Hindlimb muscle (tissue), 1 donor: ENCODE measurements around the gene ELAVL2. TPM values are rescaled to one million over a fixed set of nuclear protein-coding genes. Genes with fewer than 3 reads are reported as not detected.

Experiments used
- DNase-seq: peaks from one replicate; pipeline ENCODE4 v3.0.0-alpha.2; 2013
- polyA plus RNA-seq: library from polyadenylated mRNA; unstranded; fragments of 120-200 nt; gene quantifications from one replicate; pipeline ENCODE4 v1.2.1, GENCODE V29; 2013; ENCODE audit not compliant: insufficient read length

Gene ELAVL2
- polyA plus RNA-seq, 1 donor = 2.7 TPM

DNA sequence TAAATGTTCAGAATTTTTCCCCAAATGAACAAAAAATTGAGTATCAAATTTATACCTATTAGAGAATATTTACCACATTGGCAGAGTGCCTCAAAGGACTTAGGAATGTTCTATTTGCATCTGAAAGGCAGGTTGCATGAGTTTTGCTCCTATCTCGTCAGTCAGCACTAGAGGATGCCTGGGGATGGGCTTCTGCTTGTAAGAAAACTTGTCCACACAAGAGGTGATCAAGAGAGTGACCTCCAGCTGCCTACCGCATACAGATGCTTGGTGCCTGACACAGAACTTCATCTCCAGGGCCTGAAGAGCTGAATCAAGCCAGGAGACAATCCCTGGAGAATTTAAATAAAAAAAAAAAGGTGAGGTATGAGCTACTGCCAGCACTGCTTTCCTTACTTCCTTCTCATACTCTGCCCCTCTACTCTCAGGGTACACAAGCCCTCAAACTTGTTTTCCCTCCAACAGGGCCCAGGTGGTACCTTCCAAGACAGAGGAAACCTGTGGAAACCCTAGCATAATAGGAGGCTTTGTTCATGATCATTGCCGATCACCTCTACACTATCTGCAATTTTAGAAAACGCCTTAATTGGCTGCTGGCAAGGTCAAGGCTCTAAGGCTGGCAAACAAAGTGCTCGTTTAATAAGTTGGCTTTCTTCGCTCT lies 166.6 kb downstream of the ELAVL2 start:
- no peak for DNase-seq

- no peak for DNase-seq
These were observed 167.4 kb downstream of the ELAVL2 start for GRCh38 chr9:23658376-23659258.

DNA sequence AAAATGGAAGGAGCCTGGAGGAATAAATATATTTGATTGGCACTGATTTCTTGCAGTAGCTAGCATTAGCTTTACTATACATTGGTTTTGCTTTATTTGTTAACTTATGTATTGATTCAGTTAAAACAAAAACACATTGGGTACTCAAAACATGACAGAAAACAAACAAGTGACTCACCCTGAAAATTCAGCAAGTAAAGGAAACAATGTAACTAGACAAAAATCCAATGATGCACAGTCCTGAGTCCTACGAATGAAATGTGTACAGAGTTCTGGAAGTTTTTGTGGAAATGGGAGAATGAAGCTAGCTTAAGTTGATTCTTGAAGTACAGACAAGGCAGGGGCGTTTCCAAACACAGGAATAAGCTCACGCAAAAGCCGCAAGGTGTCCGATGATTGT lies 175.0 kb downstream of the ELAVL2 start:
- DNase-seq = no peak

GRCh38 chr9:23648651-23649050 lies 177.4 kb downstream of the ELAVL2 start:
- DNase-seq = no peak

DNA sequence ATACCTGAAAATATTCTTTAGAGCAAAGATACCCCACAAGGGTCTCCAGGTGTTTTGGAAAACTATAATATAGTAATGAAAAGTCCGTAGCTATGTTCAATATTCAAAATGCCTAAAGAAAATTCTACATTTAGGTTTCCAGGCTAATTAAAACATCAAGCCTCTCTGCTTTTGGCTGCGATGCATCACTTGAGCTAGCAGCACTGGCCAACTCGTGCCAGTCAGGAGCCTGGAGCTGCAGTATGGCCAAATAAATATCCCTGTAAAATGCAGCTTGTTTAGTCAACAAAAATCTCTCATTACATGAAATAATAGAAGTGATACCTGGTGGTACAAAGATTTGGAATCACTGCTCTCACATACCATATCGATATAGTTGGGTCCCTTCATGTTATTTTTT lies 181.1 kb downstream of the ELAVL2 start:
- DNase-seq = no peak

GRCh38 chr9:23644326-23644725 lies 181.7 kb downstream of the ELAVL2 start:
- DNase-seq = no peak

- DNase-seq = no peak
These were observed 182.3 kb downstream of the ELAVL2 start for GRCh38 chr9:23643656-23644258.
